H4 (cell line): ENCODE data around the gene TMEM266. TPM values are rescaled to one million over a fixed set of nuclear protein-coding genes. Genes with fewer than 3 reads are reported as not detected.

Experiments
- DNase-seq: peaks from one replicate; pipeline ENCODE4 v3.0.0-alpha.2; 2015; ENCODE audit warnings: low spot score
- total RNA-seq: library from RNA; depleted of rRNA; stranded (reverse); fragments of >200 nt; shearing (Covaris generic); gene quantifications from 2 replicates; pipeline ENCODE4 v1.2.3, GENCODE V29; 2014; rRNA removed

The TMEM266 gene
- total RNA-seq, 1 experiment from 2014 or later, result 0.19 TPM

DNA sequence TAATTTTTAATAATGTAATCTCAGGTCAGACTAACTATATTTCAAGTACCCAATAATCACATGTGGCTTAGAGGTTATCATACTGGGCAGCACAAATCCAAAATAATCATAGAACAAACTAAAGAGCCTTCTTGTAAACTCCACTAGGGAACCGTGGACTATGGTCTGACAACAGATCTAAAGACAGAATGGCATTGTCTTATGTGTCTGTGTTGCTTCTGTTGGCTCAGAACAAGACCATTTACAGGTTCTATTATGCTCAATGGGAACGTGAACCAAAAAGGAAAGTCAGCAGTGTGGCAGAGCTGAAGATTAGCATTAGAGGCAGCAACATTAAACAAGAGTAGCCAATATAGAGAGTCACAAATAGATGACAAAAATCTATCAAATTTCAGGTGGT, 176.6 kb downstream of the TMEM266 start:
- no peak for DNase-seq

GRCh38 chr15:76239786-76240185, 180.0 kb downstream of the TMEM266 start:
- no peak for DNase-seq

DNA sequence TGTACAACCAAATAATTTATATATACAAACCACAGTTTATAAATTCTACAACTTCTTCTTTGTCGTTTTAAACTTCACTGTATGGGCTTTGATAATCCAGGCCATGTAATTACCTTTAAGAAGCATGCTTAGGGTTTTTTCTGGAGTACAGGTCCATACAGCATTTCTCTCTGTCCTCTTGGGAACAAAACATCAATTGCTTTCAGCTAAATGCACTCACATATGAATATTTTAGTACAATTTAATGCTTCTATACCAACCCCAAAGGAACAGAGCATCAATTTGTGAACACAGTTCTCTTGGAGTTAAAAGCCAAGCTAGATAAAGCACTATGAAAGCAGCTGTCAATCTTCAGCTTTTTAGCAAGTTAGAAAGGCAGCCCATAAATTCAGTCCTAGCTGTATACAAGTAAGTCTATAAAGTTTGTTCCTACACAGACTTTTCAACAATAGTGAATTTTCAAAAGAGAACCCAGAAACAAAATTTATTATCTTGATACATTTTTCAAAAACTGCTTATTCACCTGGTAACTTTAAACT, 185.4 kb downstream of the TMEM266 start:
- no peak for DNase-seq

DNA sequence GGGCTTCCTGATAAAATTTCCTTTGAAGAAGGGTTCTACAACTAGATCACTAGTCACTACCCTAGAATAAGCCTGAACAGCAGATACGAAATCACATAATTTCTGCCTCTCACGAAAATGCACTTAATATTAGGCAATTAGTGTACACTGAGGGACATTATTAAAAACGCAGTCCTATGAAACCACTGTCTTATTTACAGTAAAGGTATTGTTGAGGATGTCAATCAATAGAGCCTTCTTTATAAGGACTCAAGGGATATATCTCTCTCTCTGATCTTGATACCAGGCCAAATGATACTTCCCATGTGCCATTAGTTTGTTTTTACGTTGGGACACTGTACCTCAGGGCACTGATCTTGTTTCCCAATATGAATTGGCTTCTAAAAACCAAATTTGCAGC, 191.9 kb downstream of the TMEM266 start:
- DNase-seq, result no peak

DNA sequence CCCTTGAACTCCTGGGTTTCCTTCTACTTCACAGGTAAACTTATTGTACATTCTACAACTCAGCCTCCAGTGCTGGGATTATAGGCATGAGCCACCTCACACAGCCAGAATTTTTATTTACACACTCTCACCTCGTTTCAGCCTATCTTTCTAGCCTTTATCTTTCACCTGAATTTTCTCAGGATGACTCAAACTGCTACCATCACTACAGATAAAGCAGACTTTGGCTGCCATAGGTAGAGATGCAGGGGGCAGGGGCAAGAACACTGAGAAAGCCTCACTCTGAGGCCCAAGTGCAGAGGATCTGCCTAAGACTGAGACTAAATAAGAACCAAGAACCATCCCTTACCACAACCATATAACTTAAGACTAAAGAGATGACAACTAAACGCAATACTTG, 192.5 kb downstream of the TMEM266 start:
- no peak for DNase-seq

GRCh38 chr15:76253691-76254473, 194.1 kb downstream of the TMEM266 start:
- no peak for DNase-seq

Other genes starting within 250 kb of the TMEM266 start
- 26.5 and 26.8 TPM in 2 replicates for gene UBE2Q2, start 216.5 kb upstream of the TMEM266 start, total RNA-seq
- 46.4 and 60.0 TPM in 2 replicates for gene FBXO22, start 156.1 kb upstream of the TMEM266 start, total RNA-seq
- 7.8 and 13.9 TPM in 2 replicates for gene NRG4, start 47.6 kb upstream of the TMEM266 start, total RNA-seq